Measurements from ENCODE around the gene BEST1.

Gene BEST1

DNA sequence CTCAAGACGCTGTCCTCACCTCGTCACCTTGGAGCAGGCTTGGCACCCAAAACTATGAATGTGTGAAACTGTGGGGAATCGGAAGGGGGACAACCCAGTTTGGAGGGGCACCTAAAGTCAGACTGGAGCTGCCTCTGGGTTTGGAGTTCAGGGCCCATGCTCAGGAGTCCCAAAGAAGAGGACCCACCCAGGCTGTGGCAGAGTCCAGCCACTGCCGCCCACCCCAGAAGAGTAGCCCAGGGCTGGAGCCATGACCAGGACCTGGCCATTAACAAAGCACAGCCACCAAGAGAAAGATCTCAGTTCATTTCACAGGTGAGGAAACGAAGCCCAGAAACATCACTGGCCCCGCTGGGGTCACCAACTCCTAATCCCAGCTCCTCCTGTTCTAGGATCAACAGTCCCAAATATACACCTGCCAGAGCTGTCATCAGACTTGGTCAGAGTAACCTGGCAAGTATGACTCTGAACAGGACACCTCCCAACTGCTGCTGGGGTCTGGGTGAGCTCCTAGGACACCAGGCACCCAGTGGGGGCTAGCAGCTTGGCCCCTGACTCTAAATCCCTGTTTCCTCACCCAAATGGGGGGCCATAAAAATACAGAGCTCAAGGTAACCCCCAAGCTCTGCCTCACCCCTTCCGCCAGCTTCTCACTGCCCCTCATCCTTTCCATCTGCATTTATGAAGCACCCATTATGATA is 35.5 kb upstream of the BEST1 start:
- no peak for DNase-seq (ENCODE audit: low read depth in 2 of 2)

DNA sequence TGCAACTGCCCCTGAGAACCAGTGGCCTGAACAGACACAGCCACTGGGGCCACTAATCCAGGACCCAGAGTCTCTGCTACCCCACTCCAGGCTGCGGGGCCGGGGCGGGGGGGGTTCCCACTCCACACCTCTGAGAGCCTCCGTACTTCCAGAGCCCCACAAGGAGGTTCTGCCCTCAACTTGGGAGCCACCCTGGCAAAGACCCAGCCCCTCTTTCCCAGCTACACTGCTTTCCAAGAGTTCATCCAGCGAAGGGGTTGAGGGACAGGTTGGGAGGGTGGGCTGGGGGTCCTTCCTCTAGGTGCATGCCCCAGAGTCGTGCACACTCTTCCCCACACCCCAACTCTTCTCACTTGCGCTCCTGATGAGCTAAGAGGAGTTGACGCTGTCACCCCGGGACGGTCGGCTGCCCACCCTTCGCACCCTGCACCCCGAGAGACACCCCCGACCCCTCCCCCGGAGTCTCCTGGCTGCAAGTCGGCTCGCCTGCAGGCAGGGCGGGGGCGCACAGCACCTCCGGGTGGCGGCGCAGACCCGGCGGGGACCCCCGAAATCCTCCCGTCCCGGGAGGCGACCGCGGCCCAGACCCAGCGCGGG is 33.3 kb upstream of the BEST1 start:
- no peak for DNase-seq (ENCODE audit: low read depth in 2 of 2)

DNA sequence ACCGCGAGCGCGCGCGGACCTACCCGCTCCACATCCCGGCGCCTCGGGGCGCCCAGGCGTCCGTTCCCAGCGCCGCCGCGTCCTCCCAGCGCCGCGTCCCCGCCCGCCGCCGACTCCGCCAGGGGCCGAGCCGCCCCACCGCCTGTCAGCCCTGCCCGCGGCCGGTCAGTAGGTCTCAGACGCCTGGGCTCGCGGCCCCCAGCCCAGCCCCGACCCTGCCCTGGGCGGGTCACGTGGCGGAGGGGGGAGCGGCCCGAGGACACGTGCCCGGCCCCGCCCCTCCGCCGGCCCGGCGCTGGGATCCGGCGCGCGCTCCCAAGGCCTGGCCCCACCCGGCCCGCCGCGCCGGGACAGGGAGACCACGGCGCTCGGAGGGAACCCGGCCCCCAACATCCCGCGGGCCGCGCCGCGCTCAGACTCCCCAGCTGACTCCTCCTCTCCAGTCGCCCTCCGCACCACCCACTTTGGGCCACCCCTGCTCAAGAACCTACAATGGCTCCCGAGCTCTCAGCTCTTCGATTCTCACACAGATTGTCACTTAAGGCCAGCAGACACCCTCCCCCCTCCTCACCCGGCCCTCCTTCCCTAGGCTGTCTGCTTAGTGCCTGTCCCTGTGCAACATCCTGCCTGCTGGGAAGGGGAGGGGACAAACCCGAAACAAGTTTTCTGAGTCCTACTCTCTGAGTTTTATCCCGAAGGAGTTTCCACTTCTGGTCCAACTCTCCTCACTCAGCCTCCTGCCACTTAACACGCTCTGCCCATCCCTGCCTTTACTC is 32.6 kb upstream of the BEST1 start, which contains the start of gene RAB3IL1:
RAB3IL1 (minus strand) TSS at position 233 of the 776 bp plus-strand sequence; CDS start at position 34, 199 bp downstream.
- DNase-seq (ENCODE audit: low read depth in 2 of 2), result no peak

DNA sequence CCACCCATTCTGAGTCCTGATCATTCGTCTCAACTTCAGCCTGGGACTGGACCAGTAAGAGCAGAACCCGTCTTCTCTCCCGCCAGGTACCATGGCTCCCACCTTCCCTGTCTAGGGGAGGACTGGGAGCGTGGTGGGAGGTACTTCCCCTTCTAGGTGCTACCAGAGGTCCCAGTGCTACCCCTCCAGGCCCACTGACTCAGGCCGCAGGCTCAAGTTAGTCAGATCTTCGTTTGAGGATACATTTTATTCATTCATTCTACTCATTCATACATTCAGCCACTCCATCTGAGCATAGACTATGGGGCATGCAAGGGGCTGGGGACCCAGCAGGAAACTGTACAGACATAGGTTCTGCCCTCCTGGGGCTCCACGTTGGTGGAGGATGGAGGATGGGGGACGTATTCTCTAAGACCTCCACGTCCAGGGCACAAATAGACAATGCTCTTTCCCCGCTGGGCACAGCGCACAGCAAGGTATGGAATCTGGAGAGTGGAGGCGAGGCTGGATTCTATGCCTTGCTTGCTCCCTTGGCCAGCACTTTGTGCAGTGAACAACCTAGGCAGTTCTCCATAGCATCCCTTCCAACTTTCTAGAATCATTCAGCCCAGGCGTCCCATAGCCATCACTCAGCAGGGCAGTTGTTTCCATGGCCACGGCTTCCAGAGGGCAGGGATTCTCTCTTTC is 31.8 kb upstream of the BEST1 start:
- DNase-seq (ENCODE audit: low read depth in 2 of 2), result no peak

DNA sequence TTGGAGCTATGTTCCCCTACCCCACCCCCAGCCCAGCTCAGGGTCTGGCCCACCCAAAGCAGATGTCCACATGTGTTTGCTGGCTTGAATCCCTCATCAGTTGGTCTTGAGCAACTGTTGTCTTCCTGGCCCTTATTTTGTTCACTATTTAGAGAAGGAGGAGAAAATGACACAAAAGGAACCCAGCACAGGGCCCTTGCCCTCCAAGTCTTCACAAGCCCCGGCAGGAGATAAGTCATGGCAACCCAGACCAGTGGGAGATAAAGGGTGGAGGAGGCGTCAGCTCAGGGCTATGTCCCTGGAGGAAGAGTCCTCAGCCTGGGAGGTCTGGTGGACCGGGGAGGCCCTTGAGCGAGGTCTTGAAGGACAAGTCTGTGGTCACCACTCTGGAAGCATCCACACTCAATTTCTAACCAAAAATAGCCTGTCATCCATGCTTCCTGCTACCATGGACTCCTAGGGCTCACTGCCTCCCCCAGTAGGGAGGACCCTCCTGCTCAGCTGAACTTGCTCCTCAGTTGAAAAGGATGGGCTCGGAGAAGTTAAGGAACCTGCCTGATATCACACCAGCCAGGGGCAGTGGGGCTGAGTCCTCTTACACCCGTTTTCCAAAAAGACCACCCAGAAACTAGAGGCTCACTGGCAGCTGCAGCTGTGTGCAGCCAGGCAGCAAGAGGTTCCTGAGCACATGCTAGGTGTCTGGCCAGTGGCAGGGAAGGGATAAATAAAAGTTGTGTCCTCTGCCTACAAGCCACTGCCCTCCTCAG is 31.0 kb upstream of the BEST1 start:
- DNase-seq (ENCODE audit: low read depth in 2 of 2), result no peak

DNA sequence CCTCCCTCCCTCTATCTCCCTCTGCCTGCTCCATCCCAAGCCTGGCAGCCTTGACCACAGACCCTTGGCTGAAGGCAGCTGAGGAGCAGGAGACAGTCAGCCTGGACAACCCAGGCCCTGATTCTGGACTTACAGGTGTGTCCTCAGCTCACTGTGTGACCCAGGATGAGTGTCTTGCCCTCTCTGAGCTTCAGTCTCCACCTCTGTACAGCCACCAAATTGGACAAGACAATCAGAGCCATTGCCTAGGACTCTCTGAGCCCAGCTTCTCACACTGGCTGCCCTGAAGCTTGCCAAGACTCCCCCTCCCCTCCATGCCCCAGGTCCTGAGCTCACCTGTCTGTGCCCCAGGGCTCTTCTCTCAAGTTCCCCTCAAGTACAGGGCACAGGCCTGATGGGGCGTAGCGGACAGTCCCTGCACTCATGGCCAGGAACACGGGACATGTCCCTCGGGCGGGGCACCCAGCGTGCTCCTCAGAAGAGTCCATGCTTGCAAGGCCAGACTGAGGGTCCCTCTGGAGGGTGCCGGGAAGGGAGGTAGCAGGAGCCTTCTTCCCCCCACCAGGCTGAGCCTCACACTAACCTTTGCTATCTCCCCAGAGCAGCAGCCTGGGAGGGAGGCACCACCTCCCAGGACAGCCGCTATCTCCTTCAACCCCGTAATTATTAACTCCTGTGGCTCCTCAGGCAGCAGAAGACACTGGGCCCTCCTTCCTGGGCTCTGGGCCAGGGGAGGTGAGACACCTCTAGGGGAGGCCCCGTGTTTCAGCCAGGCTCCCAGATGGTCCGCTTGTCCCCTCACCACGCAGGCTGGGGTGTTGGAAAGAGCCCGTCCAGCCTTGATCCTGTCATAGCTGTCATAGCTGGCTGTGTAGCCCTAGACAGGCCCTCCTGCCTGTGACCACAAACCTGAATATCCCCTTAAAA is 30.2 kb upstream of the BEST1 start:
- no peak for DNase-seq (ENCODE audit: low read depth in 2 of 2)

DNA sequence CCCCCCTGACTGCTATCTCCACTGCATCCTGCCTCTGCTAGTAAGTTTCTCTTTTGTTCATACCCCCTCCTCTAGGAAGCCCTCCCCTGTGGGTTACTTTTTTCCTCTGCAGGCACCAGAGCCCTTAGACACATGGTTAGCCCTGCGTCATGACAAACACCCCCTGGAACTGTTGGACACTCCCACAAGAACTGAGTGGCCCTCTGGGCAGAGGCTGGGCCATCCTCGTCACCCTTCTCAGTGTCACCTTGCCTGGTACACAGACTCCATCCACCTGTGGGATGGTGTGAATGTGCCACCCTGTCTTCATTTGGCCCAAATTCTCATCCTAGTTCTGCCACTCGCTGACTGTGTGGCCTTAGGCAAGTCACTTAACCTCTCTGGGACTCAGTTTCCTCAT is 28.7 kb upstream of the BEST1 start:
- DNase-seq (ENCODE audit: low read depth in 2 of 2), result no peak

DNA sequence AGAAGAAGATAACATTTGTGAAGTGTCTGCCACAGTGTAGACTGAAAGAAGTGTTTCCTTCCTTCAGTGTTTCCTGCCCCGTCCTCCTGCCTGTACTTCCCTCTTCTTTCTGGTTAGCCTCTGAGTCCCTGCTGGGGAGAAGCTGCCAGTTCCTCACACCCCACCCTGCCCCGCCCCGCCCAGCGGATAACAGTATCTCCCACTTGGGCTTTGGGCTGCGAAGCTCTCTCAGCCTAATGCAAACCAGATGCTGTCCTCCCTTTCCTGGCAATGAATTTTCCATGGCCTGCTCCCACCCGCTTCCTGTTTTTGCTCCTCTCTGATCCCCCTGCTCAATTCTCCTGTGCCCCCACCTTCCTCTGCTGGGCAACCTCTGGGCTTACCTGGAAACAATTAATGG is 27.6 kb upstream of the BEST1 start:
- no peak for DNase-seq (ENCODE audit: low read depth in 2 of 2)

DNA sequence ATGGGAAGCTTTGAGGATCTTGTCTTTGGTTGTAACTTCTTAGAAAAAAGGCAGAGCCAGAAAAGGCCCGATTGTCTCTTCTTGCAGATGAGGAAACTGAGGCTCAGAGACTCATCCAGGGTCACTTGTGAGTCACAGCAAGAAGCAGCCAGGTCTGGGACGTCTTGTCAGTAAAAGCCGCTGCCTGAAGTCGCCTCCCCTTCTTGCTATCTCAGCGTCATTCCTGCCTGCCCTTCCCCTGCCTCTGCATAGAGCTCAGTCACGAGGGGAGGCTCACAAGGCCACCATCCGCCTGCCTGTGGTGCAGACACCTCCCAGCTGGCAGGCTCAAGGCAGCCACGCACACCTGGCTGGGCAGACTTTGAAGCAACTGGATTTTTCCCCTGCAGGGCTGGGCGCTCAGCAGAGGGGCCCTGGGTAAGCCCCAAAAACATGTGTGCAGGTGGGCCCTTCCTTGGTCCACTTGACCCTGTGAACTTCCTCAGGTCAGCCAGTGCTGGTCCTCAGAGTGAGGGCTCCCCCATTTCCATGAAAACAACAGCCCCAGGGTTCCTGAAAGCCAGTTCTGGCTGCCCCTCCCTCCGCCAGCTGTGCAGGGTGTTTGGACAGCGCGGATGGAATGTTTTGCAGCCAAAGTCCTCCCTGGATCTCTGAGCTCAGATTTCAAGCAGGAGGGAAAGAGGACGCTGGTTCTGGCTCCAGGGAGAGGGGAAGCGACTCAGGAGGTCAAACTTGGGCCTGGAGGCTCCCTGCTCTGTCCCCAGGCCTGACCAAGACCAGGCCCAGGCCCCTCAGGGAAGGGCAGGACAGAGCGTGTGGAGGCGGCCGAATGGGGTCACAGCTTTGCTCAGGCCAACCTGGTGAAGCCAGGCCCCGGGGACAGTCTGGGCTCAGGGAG is 26.7 kb upstream of the BEST1 start:
- no peak for DNase-seq (ENCODE audit: low read depth in 2 of 2)

DNA sequence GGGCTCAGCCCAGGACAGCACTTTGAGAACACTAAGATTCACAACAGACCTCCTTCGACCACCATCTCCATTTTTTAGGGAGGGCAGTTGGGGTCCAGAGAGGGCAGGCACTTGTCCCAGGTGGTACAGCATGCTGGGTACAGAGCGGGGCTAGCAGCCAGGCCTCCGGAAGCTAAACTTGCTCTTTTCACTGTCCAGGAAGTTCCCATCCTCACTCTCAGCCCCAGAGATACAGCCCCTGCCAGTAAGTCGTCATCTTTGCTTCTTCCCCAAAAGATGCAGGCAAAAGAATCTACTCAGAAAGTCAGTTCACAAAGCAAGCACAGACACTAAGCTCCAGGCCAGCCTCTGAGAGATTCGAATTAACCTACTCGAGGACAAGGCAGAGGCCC is 26.1 kb upstream of the BEST1 start:
- no peak for DNase-seq (ENCODE audit: low read depth in 2 of 2)

DNA sequence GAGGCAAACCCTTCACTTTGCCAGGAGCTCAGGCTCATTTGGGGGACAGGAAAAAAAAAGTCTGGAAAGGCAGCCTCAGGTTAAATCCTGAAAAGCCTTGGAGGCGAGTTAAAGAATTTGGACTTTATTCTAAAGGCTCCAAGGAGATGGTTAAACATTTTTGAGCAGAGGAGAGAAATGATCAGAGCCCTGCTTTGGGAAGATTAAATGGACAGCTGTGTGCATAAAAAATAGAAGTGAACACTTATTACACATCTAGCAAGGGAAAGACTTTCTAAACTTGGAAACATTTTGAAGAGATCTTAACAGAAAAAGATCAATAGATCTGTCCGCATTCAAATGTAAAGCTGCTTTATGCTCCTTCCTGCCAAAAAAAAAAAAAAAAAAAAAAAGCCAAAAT is 24.4 kb upstream of the BEST1 start:
- no peak for DNase-seq (ENCODE audit: low read depth in 2 of 2)

DNA sequence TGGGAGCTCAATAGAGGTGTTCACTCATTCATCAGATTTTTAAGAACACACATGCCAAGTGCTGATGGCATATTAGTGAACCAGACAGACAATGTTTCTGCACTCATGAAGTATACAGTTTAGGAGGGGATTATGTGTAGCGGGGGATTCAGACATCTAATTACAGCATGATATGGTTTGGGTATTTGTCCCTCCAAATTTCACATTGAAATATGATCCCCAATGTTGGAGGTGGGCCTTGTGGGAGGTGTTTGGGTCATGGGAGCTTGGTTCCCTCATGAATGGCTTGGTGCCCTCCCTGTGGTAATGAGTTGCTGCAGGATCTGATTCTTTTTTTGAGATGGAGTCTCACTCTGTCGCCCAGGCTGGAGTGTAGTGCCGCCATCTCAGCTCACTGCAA is 23.9 kb upstream of the BEST1 start:
- DNase-seq (ENCODE audit: low read depth in 2 of 2), result no peak

DNA sequence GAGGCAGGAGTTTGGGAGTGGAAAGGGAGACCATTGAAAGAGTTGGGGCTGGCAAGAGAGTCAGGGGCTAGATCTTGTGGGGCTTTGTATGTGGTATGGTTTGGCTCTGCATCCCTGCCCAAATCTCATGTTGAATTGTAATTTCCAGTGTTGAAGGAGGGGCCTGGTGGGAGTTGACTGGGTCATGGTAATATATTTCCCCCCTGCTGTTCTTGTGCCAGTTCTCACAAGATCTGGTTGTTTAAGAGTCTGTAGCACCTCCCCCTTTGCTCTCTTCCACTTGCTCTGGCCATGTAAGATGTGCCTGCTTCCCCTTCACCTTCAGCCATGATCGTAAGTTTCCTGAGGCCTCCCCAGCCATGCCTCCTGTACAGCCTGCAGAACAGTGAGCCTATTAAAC is 22.6 kb upstream of the BEST1 start:
- no peak for DNase-seq (ENCODE audit: low read depth in 2 of 2)

DNA sequence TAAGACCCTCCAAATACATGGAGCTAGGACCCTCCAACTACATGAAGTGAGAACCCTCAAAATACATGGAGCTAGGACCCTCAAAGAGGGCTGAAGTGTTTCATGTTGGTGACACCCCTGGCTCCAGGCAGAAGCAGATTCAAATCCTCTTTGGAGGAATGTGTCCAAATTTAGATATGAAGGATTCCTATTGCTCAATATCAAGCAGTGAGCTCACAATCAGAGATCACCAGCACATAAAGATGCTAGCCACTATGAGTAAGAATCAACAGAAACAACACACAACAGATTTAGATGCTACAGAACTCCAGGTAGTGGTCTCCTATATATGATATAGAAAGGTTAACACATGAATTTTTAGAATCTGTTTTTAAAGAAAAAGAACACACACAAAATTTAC is 21.5 kb upstream of the BEST1 start:
- DNase-seq (ENCODE audit: low read depth in 2 of 2), result no peak

DNA sequence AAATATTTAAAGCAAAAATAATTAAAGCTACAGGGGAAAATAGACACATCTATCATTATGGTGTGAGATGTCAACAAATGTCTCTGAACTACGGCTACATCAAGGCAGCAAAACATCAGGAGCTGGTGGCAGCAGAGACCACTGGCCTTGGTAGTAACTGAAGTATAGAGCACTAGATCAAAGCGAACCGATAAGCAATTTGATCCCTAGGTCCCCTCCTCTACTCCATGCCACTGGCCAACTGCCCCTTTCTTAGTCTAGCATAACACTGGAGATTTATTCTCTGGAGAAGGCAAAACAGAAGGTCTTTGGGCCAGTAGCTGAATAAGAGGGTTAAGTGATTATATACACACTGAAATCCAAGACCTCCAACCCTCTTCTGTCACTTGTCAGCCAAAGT is 19.2 kb upstream of the BEST1 start:
- no peak for DNase-seq (ENCODE audit: low read depth in 2 of 2)

DNA sequence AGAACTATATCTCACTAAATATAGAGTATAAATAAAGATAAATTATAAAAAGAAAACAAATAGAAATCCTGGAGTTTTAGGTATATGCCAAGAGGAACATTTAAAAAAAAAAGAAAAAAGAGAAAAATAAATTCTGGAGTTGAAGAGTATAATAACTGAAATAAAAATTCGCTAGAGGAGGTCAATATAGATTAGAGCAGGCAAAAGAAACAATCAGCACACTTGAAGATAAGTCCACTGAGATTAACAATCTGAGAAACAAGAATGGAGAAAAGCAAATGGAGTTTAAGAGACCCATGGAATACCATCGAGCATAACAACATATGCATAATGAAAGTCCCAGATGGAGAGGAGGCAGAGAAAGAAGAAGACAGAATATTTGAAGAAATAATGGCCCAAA is 14.3 kb upstream of the BEST1 start:
- no peak for DNase-seq (ENCODE audit: low read depth in 2 of 2)

DNA sequence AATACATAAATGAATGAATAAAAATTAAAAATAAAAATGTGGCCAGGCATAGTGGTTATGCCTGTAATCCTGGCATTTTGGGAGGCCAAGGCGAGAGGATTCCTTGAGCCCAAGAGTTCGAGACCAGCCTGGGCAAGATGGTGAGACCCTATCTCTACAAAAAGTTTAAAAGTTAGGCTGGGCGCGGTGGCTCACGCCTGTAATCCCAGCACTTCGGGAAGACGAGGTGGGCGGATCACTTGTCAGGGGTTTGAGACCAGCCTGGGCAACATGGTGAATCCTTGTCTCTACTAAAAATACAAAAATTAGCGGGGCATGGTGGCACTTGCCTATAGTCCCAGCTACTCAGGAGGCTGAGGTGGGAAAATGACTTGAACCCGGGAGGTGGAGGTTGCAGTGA is 9.7 kb upstream of the BEST1 start:
- DNase-seq (ENCODE audit: low read depth in 2 of 2), result no peak

DNA sequence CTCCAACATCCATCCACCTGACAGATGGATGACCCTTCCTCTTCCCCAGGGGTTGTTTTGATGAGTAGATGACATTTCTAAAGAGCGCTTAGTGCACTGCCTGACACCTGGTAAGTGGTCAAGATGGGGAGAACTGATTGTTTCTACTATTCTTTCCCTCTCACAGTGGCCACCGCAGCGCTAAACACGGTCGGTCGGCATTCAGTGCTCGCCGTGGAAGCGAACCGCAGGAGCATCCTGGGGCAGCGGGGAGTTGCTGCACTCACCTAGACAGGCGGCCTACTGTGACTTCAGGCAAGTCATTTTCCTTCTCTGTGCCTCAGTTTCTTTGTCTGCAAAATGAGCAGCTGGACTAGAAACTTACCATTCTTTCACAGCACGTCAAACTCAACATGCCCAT is 5.0 kb upstream of the BEST1 start:
- no peak for DNase-seq (ENCODE audit: low read depth in 2 of 2)

DNA sequence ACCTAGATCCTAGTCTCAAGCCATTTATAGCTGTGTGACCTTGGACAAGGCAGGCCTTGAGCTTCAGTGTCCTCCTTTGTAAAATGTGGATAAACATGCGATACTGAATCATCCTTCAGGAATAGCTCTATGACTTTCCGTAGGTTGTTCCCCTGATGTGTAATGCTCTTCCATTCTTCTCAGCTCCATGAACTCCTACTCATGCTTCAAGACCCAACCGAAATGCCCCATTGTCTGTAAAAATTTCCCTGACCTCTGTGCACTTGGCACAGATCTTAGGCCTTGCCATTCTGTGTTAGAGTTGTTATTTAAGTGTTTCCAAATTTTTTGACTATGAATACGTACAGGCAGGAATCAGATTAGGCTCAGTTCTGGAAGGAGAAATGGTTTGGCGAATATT is 3.3 kb upstream of the BEST1 start:
- DNase-seq (ENCODE audit: low read depth in 2 of 2), result no peak

Data from stimulated activated CD8-positive, alpha-beta memory T cell treated with anti-CD3 and anti-CD28 coated beads, Interleukin-15, amount 100 ng/mL, for 4 hours (primary cell).